ENCODE measurements around the gene SLC44A3. TPM values are rescaled to one million over a fixed set of nuclear protein-coding genes. Genes with fewer than 3 reads are reported as not detected.

The SLC44A3 gene
- total RNA-seq, 1 experiment from 2014 or later = 1.4 TPM

- DNase-seq (ENCODE audit: low read depth) = no peak
Observed at GRCh38 chr1:94873520-94874351, 53.6 kb downstream of the SLC44A3 start.

- no peak for DNase-seq (ENCODE audit: low read depth)
Observed at GRCh38 chr1:94874423-94874822, 54.3 kb downstream of the SLC44A3 start.

- DNase-seq (ENCODE audit: low read depth) = no peak
Observed at GRCh38 chr1:94875794-94876193, 55.6 kb downstream of the SLC44A3 start.

- DNase-seq (ENCODE audit: low read depth) = peak; percentile 81
Observed at GRCh38 chr1:94876362-94876761, 56.2 kb downstream of the SLC44A3 start.

GRCh38 chr1:94878329-94878728 lies 58.2 kb downstream of the SLC44A3 start:
- no peak for DNase-seq (ENCODE audit: low read depth)

- peak; percentile 66 for DNase-seq (ENCODE audit: low read depth)
Observed at GRCh38 chr1:94883691-94884090, 63.5 kb downstream of the SLC44A3 start.

GRCh38 chr1:94884106-94884505 lies 63.9 kb downstream of the SLC44A3 start:
- DNase-seq (ENCODE audit: low read depth) = peak; percentile 87

GRCh38 chr1:94884507-94884906 lies 64.3 kb downstream of the SLC44A3 start:
- no peak for DNase-seq (ENCODE audit: low read depth)

GRCh38 chr1:94886361-94886760 lies 66.2 kb downstream of the SLC44A3 start:
- DNase-seq (ENCODE audit: low read depth) = no peak

- no peak for DNase-seq (ENCODE audit: low read depth)
Observed at GRCh38 chr1:94887106-94887505, 66.9 kb downstream of the SLC44A3 start.

- DNase-seq (ENCODE audit: low read depth) = no peak
Observed at GRCh38 chr1:94887603-94888171, 67.5 kb downstream of the SLC44A3 start.

- DNase-seq (ENCODE audit: low read depth) = no peak
Observed at GRCh38 chr1:94888201-94888600, 68.0 kb downstream of the SLC44A3 start.

- no peak for DNase-seq (ENCODE audit: low read depth)
Observed at GRCh38 chr1:94892604-94893254, 72.6 kb downstream of the SLC44A3 start.

GRCh38 chr1:94894630-94895029 lies 74.5 kb downstream of the SLC44A3 start:
- no peak for DNase-seq (ENCODE audit: low read depth)

- no peak for DNase-seq (ENCODE audit: low read depth)
Observed at GRCh38 chr1:94895518-94895917, 75.4 kb downstream of the SLC44A3 start.

GRCh38 chr1:94898491-94899385 lies 78.6 kb downstream of the SLC44A3 start:
- peak; percentile 24 for DNase-seq (ENCODE audit: low read depth)

- DNase-seq (ENCODE audit: low read depth) = no peak
Observed at GRCh38 chr1:94899756-94900155, 79.6 kb downstream of the SLC44A3 start.

- no peak for DNase-seq (ENCODE audit: low read depth)
Observed at GRCh38 chr1:94901841-94902240, 81.7 kb downstream of the SLC44A3 start.

GRCh38 chr1:94903280-94904009 lies 83.3 kb downstream of the SLC44A3 start:
- DNase-seq (ENCODE audit: low read depth) = peak; percentile 31

GRCh38 chr1:94905207-94905606 lies 85.0 kb downstream of the SLC44A3 start:
- no peak for DNase-seq (ENCODE audit: low read depth)

- DNase-seq (ENCODE audit: low read depth) = no peak
Observed at GRCh38 chr1:94906382-94906781, 86.2 kb downstream of the SLC44A3 start.
